ENCODE data around the gene DHX8. TPM values are rescaled to one million over a fixed set of nuclear protein-coding genes. Genes with fewer than 3 reads are reported as not detected.
"Not testable (repeated sequence)": the region's sequence is repeated elsewhere in the genome, so short reads cannot be mapped to it uniquely, and the experiment has no call there.

Gene DHX8
- total and polyA plus RNA-seq, 4 experiments from 2014 or later: 16.1 to 78.2 (median 59.8) TPM

GRCh38 chr17:43453331-43453812 lies 30.4 kb upstream of the DHX8 start:
- ChIA-PET POLR2A (ENCODE audit: partially characterized antibody) (no interaction called here), CTCF (ENCODE audit: partially characterized antibody) (no interaction called here)
- Mint-ChIP-seq H3K27ac (no peak overlapping the region), H3K27me3 (peaks cover 6 to 20% of the 10 kb centered on the region in 2 donors), H3K36me3 (no peaks in the 10 kb centered on the region), H3K4me3 (no peak overlapping the region), H3K9me3 (peaks cover 0 to 2% (median 0%) of the 10 kb centered on the region in 8 donors), H3K4me1 (peaks cover 0 to 6% (median 3%) of the 10 kb centered on the region in 4 donors)
- Histone ChIP-seq H3K27ac (ENCODE audit: low read depth, low read length) (no peak overlapping the region), H3K4me1 (ENCODE audit: insufficient read depth, low read length) (no peaks in the 10 kb centered on the region), H3K27me3 (ENCODE audit: insufficient read depth, low read length) (no peaks in the 10 kb centered on the region), H3K4me3 (ENCODE audit: low read length in 2 of 2) (no peak overlapping the region), H3K36me3 (ENCODE audit: insufficient read depth, low read length) (no peaks in the 10 kb centered on the region), H3K9me3 (ENCODE audit: control insufficient read depth in 1 of 2, low read length in 2 of 2) (no peaks in the 10 kb centered on the region)
- intact Hi-C loops (cut with micrococcal nuclease): no loop called here
- no peak for DNase-seq

GRCh38 chr17:43454868-43455267 lies 28.9 kb upstream of the DHX8 start:
- Histone ChIP-seq H3K9me3 (ENCODE audit: control insufficient read depth in 1 of 2, low read length in 2 of 2) (no peaks in the 10 kb centered on the region), H3K27me3 (ENCODE audit: insufficient read depth, low read length) (no peaks in the 10 kb centered on the region), H3K27ac (ENCODE audit: low read depth, low read length) (no peak overlapping the region), H3K4me3 (ENCODE audit: low read length in 2 of 2) (no peak overlapping the region), H3K4me1 (ENCODE audit: insufficient read depth, low read length) (no peaks in the 10 kb centered on the region), H3K36me3 (ENCODE audit: insufficient read depth, low read length) (no peaks in the 10 kb centered on the region)
- Mint-ChIP-seq H3K4me1 (peaks cover 0 to 6% (median 3%) of the 10 kb centered on the region in 4 donors), H3K4me3 (no peak overlapping the region), H3K9me3 (no peaks in the 10 kb centered on the region), H3K36me3 (no peaks in the 10 kb centered on the region), H3K27ac (no peak overlapping the region), H3K27me3 (peaks cover 2 to 18% of the 10 kb centered on the region in 2 donors)
- ChIA-PET POLR2A (ENCODE audit: partially characterized antibody) (no interaction called here), CTCF (ENCODE audit: partially characterized antibody) (no interaction called here)
- DNase-seq: no peak
- intact Hi-C loops (cut with micrococcal nuclease): no loop called here

- H3K4me3 Mint-ChIP-seq: no peak overlapping the region
- H3K27ac Mint-ChIP-seq: no peak overlapping the region
Observed at GRCh38 chr17:43456029-43456428, 27.7 kb upstream of the DHX8 start.

GRCh38 chr17:43456661-43457361 lies 27.0 kb upstream of the DHX8 start:
- H3K4me3 Mint-ChIP-seq: no peak overlapping the region
- POLR2A ChIA-PET (ENCODE audit: partially characterized antibody): interaction anchor here (1.5 kb wide), 1 partner anchor 96 kb away, joined by 4 read pairs; no protein-coding TSS in a partner anchor
- CTCF ChIA-PET (ENCODE audit: partially characterized antibody): interaction anchor here (0.6 kb wide), 1 partner anchor 723 kb away, joined by 3 read pairs; no protein-coding TSS in a partner anchor

More at GRCh38 chr17:43456029-43456428, 27.7 kb upstream of the DHX8 start:
- ChIA-PET POLR2A (ENCODE audit: partially characterized antibody) (interaction anchor here (1.5 kb wide), 1 partner anchor 95 kb away, joined by 4 read pairs; no protein-coding TSS in a partner anchor), CTCF (ENCODE audit: partially characterized antibody) (no interaction called here)
- Histone ChIP-seq H3K27me3 (ENCODE audit: insufficient read depth, low read length) (no peaks in the 10 kb centered on the region), H3K27ac (ENCODE audit: low read depth, low read length) (no peak overlapping the region), H3K4me3 (ENCODE audit: low read length in 2 of 2) (no peak overlapping the region), H3K4me1 (ENCODE audit: insufficient read depth, low read length) (no peaks in the 10 kb centered on the region), H3K9me3 (ENCODE audit: control insufficient read depth in 1 of 2, low read length in 2 of 2) (no peaks in the 10 kb centered on the region), H3K36me3 (ENCODE audit: insufficient read depth, low read length) (no peaks in the 10 kb centered on the region)
- Mint-ChIP-seq H3K9me3 (no peaks in the 10 kb centered on the region), H3K4me1 (peaks cover 0 to 6% (median 3%) of the 10 kb centered on the region in 4 donors), H3K27me3 (peaks cover 2 to 18% of the 10 kb centered on the region in 2 donors), H3K36me3 (no peaks in the 10 kb centered on the region)
- intact Hi-C loops (cut with micrococcal nuclease): no loop called here
- no peak for DNase-seq

GRCh38 chr17:43457362-43457692 lies 26.4 kb upstream of the DHX8 start:
- Mint-ChIP-seq H3K4me1 (peaks cover 0 to 6% (median 3%) of the 10 kb centered on the region in 4 donors), H3K4me3 (no peak overlapping the region), H3K27me3 (peaks cover 0 to 15% of the 10 kb centered on the region in 2 donors), H3K9me3 (no peaks in the 10 kb centered on the region), H3K27ac (no peak overlapping the region), H3K36me3 (no peaks in the 10 kb centered on the region)
- ChIA-PET POLR2A (ENCODE audit: partially characterized antibody) (interaction anchor here (1.5 kb wide), 1 partner anchor 97 kb away, joined by 4 read pairs; no protein-coding TSS in a partner anchor), CTCF (ENCODE audit: partially characterized antibody) (no interaction called here)
- no peaks in the 10 kb centered on the region for H3K9me3 ChIP-seq (ENCODE audit: control insufficient read depth in 1 of 2, low read length in 2 of 2)
- DNase-seq: no peak
- no peaks in the 10 kb centered on the region for H3K36me3 ChIP-seq (ENCODE audit: insufficient read depth, low read length)
- intact Hi-C loops (cut with micrococcal nuclease): no loop called here
- H3K27ac ChIP-seq (ENCODE audit: low read depth, low read length): no peak overlapping the region
- H3K27me3 ChIP-seq (ENCODE audit: insufficient read depth, low read length): no peaks in the 10 kb centered on the region
- H3K4me3 ChIP-seq (ENCODE audit: low read length in 2 of 2): no peak overlapping the region
- no peaks in the 10 kb centered on the region for H3K4me1 ChIP-seq (ENCODE audit: insufficient read depth, low read length)

More at GRCh38 chr17:43456661-43457361, 27.0 kb upstream of the DHX8 start:
- H3K36me3 ChIP-seq (ENCODE audit: insufficient read depth, low read length): no peaks in the 10 kb centered on the region
- Mint-ChIP-seq H3K4me1 (peaks cover 0 to 6% (median 3%) of the 10 kb centered on the region in 4 donors), H3K27ac (peak overlapping the region in 2 of 7 donors; percentile 74 to 80), H3K9me3 (no peaks in the 10 kb centered on the region), H3K36me3 (no peaks in the 10 kb centered on the region), H3K27me3 (peaks cover 0 to 15% of the 10 kb centered on the region in 2 donors)
- no peak overlapping the region for H3K27ac ChIP-seq (ENCODE audit: low read depth, low read length)
- H3K9me3 ChIP-seq (ENCODE audit: control insufficient read depth in 1 of 2, low read length in 2 of 2): no peaks in the 10 kb centered on the region
- H3K4me1 ChIP-seq (ENCODE audit: insufficient read depth, low read length): no peaks in the 10 kb centered on the region
- intact Hi-C loops (cut with micrococcal nuclease): no loop called here
- no peak overlapping the region for H3K4me3 ChIP-seq (ENCODE audit: low read length in 2 of 2)
- H3K27me3 ChIP-seq (ENCODE audit: insufficient read depth, low read length): no peaks in the 10 kb centered on the region
- DNase-seq: no peak

GRCh38 chr17:43459878-43460277 lies 23.9 kb upstream of the DHX8 start:
- H3K4me1 ChIP-seq (ENCODE audit: insufficient read depth, low read length); H3K4me1 Mint-ChIP-seq; H3K27ac ChIP-seq (ENCODE audit: low read depth, low read length); H3K27ac Mint-ChIP-seq; H3K4me3 Mint-ChIP-seq; CTCF ChIA-PET (ENCODE audit: partially characterized antibody); H3K4me3 ChIP-seq (ENCODE audit: low read length in 2 of 2); H3K9me3 ChIP-seq (ENCODE audit: control insufficient read depth in 1 of 2, low read length in 2 of 2); H3K36me3 ChIP-seq (ENCODE audit: insufficient read depth, low read length); H3K36me3 Mint-ChIP-seq; H3K9me3 Mint-ChIP-seq; H3K27me3 ChIP-seq (ENCODE audit: insufficient read depth, low read length); DNase-seq; intact Hi-C loops (cut with micrococcal nuclease): not testable (repeated sequence)
- H3K27me3 Mint-ChIP-seq: peaks cover 3 to 12% of the 10 kb centered on the region in 2 donors
- POLR2A ChIA-PET (ENCODE audit: partially characterized antibody): interaction anchor here (0.7 kb wide), 1 partner anchor 1409 kb away, joined by 4 read pairs; no protein-coding TSS in a partner anchor

GRCh38 chr17:43461185-43461584 lies 22.6 kb upstream of the DHX8 start:
- no peaks in the 10 kb centered on the region for H3K36me3 ChIP-seq (ENCODE audit: insufficient read depth, low read length)
- H3K9me3 Mint-ChIP-seq: peaks cover 0 to 2% (median 0%) of the 10 kb centered on the region in 8 donors

More at GRCh38 chr17:43461185-43461584, 22.6 kb upstream of the DHX8 start:
- H3K27ac Mint-ChIP-seq: no peak overlapping the region
- peaks cover 0 to 6% (median 3%) of the 10 kb centered on the region in 4 donors for H3K4me1 Mint-ChIP-seq
- Histone ChIP-seq H3K9me3 (ENCODE audit: control insufficient read depth in 1 of 2, low read length in 2 of 2) (no peaks in the 10 kb centered on the region), H3K4me1 (ENCODE audit: insufficient read depth, low read length) (no peaks in the 10 kb centered on the region), H3K27ac (ENCODE audit: low read depth, low read length) (no peak overlapping the region), H3K27me3 (ENCODE audit: insufficient read depth, low read length) (no peaks in the 10 kb centered on the region), H3K4me3 (ENCODE audit: low read length in 2 of 2) (no peak overlapping the region)
- no peak for DNase-seq
- POLR2A ChIA-PET (ENCODE audit: partially characterized antibody): no interaction called here
- CTCF ChIA-PET (ENCODE audit: partially characterized antibody): interaction anchor here (1.1 to 1.8 kb wide), 2 partner anchors 9 to 21 kb away, joined by 3 to 4 read pairs; no protein-coding TSS in a partner anchor
- peaks cover 4 to 15% of the 10 kb centered on the region in 2 donors for H3K27me3 Mint-ChIP-seq
- H3K4me3 Mint-ChIP-seq: no peak overlapping the region
- no peaks in the 10 kb centered on the region for H3K36me3 Mint-ChIP-seq
- intact Hi-C loops (cut with micrococcal nuclease): no loop called here
